ENCODE results near the gene TRPV6.

TRPV6 gene

GRCh38 chr7:142885311-142886230, at the start of gene TRPV6:
TRPV6 (minus strand) TSS chr7:142885745.
- DNase-seq = no peak

GRCh38 chr7:142934056-142934455, 48.5 kb upstream of the TRPV6 start:
- no peak for DNase-seq

- no peak for DNase-seq
Observed at GRCh38 chr7:142933624-142934023, 48.1 kb upstream of the TRPV6 start, which contains the start of gene TRPV5. TRPV5 (minus strand) TSS chr7:142933746; CDS start chr7:142933459, 287 bp downstream.

GRCh38 chr7:142933092-142933475, 47.5 kb upstream of the TRPV6 start:
- no peak for DNase-seq

- no peak for DNase-seq
Observed at GRCh38 chr7:142932386-142933091, 47.0 kb upstream of the TRPV6 start.

GRCh38 chr7:142930126-142930730, 44.7 kb upstream of the TRPV6 start:
- DNase-seq = no peak

GRCh38 chr7:142927949-142928348, 42.4 kb upstream of the TRPV6 start:
- DNase-seq = no peak

- no peak for DNase-seq
Observed at GRCh38 chr7:142927085-142927745, 41.7 kb upstream of the TRPV6 start.

GRCh38 chr7:142925413-142925812, 39.9 kb upstream of the TRPV6 start:
- no peak for DNase-seq

GRCh38 chr7:142923391-142923790, 37.8 kb upstream of the TRPV6 start:
- DNase-seq = no peak

- no peak for DNase-seq
Observed at GRCh38 chr7:142919656-142920055, 34.1 kb upstream of the TRPV6 start.

GRCh38 chr7:142918901-142919300, 33.4 kb upstream of the TRPV6 start:
- DNase-seq = no peak

GRCh38 chr7:142917447-142917846, 31.9 kb upstream of the TRPV6 start:
- DNase-seq = no peak

- DNase-seq = no peak
Observed at GRCh38 chr7:142916508-142916907, 31.0 kb upstream of the TRPV6 start.

- DNase-seq = no peak
Observed at GRCh38 chr7:142915315-142915714, 29.8 kb upstream of the TRPV6 start.

GRCh38 chr7:142914121-142914520, 28.6 kb upstream of the TRPV6 start:
- DNase-seq = no peak

- no peak for DNase-seq
Observed at GRCh38 chr7:142913566-142913965, 28.0 kb upstream of the TRPV6 start.

- DNase-seq = no peak
Observed at GRCh38 chr7:142913051-142913450, 27.5 kb upstream of the TRPV6 start.

GRCh38 chr7:142910481-142910880, 24.9 kb upstream of the TRPV6 start:
- DNase-seq = no peak

GRCh38 chr7:142910031-142910433, 24.5 kb upstream of the TRPV6 start:
- DNase-seq = no peak

GRCh38 chr7:142908921-142909890, 23.7 kb upstream of the TRPV6 start:
- no peak for DNase-seq

- no peak for DNase-seq
Observed at GRCh38 chr7:142908290-142908689, 22.7 kb upstream of the TRPV6 start.
